ENCODE data around the gene TFB1M. TPM values are rescaled to one million over a fixed set of nuclear protein-coding genes. Genes with fewer than 3 reads are reported as not detected.
A peak's percentile ranks its signal among the peaks of the same experiment; 100 is the strongest.

TFB1M gene
- total and polyA plus RNA-seq, 9 of the 15 experiments (the other 6 are each of a cell fraction or from before 2014, with no cell fraction given) = 34.6 to 145 (median 40.4) TPM

- no peak for TF ChIP-seq TSHZ1 (CRISPR knock-in tag; IDR thresholded peaks at IDR 0.05)
- no peak for TF ChIP-seq ZC3H4 (CRISPR knock-in tag; IDR thresholded peaks at IDR 0.05; ENCODE audit: borderline replicate concordance)
- no peak for TF ChIP-seq BRF1 (IDR thresholded peaks at IDR 0.05; ENCODE audit: borderline replicate concordance, extremely low read depth, insufficient read length)
- TF ChIP-seq KLF1 (tag; IDR thresholded peaks at IDR 0.05) = no peak
- no peak for TF ChIP-seq MEF2A (IDR thresholded peaks at IDR 0.05; ENCODE audit: control insufficient read depth, low read depth, low read length)
- TF ChIP-seq ZBTB34 (CRISPR knock-in tag; IDR thresholded peaks at IDR 0.05) = no peak
- TF ChIP-seq BHLHE40 (IDR thresholded peaks at IDR 0.05; ENCODE audit: low read length) = no peak
- TF ChIP-seq CCNT2 (IDR thresholded peaks at IDR 0.05; ENCODE audit: borderline replicate concordance, extremely low read depth, insufficient read length, low read depth, low read length) = peak; percentile 53
- no peak for TF ChIP-seq ZNF407 (IDR thresholded peaks at IDR 0.05; ENCODE audit: low read depth)
- no peak for TF ChIP-seq ZBTB1 (CRISPR knock-in tag; IDR thresholded peaks at IDR 0.05; ENCODE audit: borderline replicate concordance, low read depth)
- no peak for TF ChIP-seq CBFA2T3 (IDR thresholded peaks at IDR 0.05)
- no peak for TF ChIP-seq PHF20 (IDR thresholded peaks at IDR 0.05; ENCODE audit: partially characterized antibody)
- TF ChIP-seq ZZZ3 (IDR thresholded peaks at IDR 0.05) = no peak
- TF ChIP-seq ARID2 (IDR thresholded peaks at IDR 0.05) = no peak
- no peak for TF ChIP-seq FOXM1 (IDR thresholded peaks at IDR 0.05; ENCODE audit: low read depth)
- TF ChIP-seq FOXM1 (CRISPR knock-in tag; IDR thresholded peaks at IDR 0.05; ENCODE audit: low read depth) = no peak
These were observed at the start of gene TFB1M (continued) for GRCh38 chr6:155314092-155314772.
